NCI-H82 treated with DMSO at 0.1 percent for 48 hours (cell line): ENCODE measurements around the gene GSE1.

ENCODE experiments used
- DNase-seq: peaks from one replicate; lab custom pipeline; 2025; ENCODE audit not compliant: unreplicated experiment; lab: John Stamatoyannopoulos, UW

Gene GSE1

GRCh38 chr16:85645021-85645589, 32.0 kb downstream of the GSE1 start:
- DNase-seq: no peak

DNA sequence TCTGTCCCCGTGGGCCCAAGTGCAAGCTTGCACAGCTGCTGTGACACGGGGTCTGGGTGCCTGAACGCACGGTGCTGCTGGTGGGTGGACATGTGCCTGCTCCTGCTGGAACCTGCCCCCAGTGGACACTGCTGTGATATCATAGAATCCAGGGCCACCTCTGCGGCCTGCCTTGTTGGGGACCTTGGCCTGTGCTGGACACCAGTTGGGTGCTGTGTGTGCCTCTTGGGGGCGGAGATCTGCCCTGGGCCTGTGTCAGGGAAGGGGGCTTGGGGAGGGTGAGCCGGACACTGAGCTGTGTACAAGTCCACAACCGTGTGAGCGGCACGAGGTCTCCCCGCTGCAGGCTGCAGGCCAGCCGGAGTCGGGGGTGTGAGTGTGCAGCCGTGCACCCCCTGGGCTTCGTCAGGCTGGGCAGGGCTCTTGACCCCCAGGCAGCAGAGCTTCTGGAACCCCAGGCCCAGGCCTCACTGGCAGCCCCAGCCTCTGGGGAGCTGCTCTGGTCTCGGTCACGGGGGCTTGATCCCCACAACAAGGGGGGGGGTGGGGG, 33.3 kb downstream of the GSE1 start:
- no peak for DNase-seq

DNA sequence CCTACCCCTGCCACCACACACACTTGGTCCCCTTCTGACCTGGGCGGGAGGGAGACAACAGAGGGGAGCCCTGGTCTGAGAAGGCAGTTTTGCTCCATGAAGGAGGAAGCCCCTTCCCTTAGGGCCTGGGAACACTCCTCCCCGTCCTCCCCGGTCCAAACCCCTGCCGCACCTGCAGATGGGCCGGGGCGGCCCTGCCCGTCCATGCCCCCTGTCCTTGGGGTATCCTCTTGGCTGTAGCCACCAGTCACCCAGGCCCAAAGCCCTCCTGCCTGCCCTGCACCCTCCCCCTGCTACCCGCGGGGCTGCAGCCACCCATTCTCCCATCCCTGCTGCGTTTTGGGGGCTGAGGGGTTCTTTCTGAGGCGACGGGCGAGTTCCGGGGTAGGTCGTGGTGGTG, 33.9 kb downstream of the GSE1 start:
- DNase-seq: no peak

- no peak for DNase-seq
Measured at GRCh38 chr16:85648070-85648714, 35.1 kb downstream of the GSE1 start.

DNA sequence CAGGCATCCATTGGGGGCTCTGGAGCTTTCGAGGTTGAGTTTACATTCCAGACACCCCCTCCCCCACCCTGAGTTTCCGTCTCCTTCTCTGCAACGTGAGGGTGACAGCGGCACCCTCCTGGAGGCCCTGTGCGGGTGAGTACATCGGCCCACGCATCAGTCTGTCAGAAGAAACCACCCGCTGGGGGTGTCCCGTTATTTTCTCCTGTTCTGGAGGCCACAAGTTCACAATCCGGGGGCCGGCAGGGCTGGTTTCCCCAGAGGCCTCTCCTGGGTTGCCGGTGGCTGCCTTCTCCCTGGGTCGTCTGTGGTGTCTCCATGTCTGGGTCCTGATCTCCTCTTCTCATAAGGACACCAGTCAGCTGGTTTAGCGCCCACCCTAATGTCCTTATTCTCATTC, 35.7 kb downstream of the GSE1 start:
- no peak for DNase-seq

DNA sequence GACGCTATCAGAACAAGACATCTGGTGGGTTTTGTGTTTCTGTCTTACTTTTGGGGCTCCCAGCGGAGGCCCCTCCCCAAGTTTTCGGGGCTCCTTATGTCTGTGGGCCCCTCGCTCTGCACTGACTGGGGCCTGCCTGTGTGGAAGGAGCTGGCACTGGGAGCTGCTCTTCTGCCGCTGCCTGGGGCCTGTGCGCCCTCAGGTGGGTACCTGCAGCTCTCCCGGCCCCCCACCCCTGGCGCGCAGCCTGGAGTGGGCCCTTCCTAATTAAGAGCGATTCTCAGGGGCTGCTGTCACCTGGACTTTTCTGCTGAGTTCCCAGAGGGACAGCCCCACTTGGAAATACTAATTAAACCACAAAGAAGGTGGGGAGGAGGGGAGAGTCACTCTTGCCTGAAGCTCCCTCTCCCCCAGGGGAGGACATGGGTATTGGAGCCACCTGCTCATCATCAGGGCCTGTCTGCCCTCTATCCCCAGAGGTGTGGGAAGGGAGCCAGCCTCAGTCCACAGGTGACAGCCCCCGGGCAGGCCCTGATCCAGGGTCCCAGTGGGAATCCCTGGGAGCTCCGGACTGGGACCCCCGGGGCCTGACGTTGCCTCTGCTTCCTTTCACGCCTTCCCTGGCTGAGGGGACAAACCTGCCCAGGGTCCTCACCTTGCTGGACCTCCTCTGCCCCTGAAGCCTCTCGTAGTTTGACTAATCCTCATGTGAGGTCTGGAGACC, 36.5 kb downstream of the GSE1 start:
- no peak for DNase-seq

DNA sequence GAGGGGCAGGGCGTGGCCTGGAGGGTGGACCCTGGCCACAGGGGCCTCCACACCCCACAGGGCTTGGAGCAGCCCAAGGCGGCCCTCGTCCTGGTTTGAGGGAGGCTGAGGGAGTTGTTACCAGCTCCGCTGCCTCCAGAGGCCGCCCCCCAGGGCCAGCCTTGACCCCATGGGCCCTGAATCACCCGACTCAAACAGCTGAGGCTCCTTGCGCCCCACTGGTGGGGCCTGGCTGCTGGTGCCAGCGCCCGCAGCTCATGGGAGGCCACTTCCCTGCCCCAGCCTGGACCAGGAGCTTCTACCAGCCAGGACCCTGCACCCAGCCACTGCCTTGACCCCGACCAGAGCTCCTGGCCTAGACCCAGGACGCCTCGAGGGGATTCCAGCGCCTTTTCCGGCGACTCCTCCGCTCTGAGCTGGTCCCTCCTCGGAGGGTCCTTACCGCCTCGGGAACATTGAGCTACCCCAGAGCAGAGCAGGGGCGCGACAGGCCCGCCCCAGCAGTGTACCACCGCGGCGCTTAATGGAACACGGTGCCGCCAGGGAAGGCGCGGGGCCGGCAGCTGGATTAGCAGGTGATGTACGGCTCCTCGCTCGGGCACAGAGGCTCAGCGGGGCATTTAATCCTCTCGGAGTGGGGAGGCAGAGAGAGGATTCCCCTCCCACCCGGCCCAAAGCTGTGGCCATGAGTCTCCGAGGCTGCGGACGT, 37.2 kb downstream of the GSE1 start:
- peak; percentile 91 for DNase-seq

- peak; percentile 91 for DNase-seq
Measured at GRCh38 chr16:85650844-85651628, 37.9 kb downstream of the GSE1 start.

DNA sequence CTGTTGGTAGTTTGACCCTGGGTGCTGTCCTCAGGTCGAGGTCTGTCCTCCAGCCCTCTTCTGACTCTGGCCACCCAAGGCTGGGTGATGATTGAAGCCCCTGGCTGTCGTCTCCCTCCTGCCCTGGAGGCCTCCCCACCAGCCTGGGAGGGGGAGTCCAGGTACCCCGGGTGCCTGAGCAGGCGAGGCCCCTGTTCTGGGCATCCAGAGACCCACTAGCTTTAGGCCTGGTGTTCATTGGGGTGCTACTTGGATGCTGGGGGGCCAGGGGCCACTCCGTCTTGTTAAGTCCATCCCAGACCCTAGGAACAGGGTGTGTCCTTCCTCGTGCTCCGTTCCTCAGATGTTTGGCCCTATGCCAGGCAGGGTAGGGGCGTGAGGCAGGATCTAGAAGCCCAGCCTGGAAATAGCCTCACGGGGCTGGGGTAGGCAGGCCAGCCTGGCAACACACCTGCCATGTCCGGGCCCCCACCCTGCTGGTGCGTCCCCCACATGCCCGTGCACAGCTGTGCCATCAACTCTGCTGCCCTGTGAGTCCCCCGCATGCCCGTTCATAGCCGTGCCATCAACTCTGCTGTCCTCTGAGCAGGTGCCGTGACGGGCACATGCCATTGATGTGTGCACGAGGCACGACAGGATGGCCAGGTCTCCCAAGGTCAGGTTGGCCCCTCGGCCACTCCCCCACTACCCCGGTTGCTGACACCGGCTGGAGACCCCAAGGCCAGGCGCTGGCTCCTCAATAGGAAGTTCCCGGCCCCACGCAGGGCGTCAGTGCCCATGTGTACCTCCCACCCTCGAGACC, 38.7 kb downstream of the GSE1 start:
- DNase-seq: peak; percentile 32

DNA sequence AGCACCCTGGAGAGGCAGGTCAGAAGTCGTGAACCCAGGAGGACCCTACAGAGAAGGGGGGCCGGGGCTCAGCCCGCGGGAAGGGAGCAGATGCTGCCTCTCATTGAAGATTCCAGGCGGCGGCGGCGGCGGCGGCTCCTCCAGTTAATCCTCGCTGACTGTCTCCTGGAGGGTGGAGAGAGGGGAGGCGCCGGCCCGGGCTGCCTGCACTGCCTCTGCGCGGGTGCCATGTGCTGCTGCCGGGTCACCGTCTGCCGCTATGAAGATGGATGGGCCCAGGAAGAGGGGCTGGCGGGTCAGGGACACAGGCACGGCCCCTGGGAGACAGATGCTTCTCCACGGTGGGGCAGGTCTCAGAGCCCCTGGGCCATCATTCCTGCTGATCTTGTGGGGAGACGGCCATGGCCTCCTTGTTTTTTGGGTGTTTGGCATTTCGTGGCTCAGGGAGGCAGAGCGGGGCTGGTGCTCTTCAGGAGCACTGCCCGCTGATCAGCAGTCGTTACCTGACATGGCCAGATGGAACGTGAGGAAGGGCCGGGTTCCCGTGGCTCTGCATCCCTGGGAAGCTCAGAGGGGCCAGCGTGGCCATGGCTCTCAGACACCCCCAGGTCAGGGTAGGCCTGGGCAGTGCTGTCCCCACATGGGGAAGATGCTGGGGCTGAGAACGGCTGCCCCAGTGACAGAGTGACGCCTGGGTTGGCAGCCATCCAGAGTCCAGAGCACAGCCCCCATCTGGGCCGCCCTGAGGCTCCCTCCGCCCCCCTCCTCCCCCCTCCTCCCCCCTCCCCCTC, 39.5 kb downstream of the GSE1 start:
- DNase-seq: peak; percentile 92

DNA sequence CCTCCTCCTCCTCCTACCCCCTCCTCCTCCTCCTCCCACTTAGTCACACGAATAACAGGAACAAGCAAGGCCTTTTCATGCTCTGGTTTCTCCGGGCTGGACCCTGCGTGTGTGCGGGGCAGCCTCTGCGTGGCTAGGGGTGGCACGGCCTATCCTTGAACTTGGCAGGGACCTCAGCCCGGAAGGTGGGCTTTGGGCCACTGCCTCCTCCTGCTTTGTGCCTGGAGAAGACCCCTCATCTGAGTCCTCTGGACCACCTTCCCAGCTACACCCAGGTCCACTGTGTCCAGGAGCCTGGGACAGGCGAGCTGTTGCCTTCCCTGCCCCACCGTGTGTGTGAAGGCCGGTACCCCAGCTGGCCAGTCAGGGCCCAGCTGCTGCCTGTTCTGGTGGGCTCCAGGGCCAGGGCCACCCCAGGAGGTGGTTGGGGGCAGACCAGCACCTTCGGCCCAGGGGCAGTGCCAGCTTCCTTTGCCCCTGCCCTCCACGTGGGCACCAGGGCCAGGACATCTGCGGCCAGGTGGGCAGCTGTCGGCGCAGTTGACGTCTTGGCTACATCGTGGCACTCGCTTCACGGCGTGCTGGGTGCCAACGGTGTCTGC, 40.3 kb downstream of the GSE1 start:
- no peak for DNase-seq

- DNase-seq: no peak
Measured at GRCh38 chr16:85654251-85655095, 41.4 kb downstream of the GSE1 start.

DNA sequence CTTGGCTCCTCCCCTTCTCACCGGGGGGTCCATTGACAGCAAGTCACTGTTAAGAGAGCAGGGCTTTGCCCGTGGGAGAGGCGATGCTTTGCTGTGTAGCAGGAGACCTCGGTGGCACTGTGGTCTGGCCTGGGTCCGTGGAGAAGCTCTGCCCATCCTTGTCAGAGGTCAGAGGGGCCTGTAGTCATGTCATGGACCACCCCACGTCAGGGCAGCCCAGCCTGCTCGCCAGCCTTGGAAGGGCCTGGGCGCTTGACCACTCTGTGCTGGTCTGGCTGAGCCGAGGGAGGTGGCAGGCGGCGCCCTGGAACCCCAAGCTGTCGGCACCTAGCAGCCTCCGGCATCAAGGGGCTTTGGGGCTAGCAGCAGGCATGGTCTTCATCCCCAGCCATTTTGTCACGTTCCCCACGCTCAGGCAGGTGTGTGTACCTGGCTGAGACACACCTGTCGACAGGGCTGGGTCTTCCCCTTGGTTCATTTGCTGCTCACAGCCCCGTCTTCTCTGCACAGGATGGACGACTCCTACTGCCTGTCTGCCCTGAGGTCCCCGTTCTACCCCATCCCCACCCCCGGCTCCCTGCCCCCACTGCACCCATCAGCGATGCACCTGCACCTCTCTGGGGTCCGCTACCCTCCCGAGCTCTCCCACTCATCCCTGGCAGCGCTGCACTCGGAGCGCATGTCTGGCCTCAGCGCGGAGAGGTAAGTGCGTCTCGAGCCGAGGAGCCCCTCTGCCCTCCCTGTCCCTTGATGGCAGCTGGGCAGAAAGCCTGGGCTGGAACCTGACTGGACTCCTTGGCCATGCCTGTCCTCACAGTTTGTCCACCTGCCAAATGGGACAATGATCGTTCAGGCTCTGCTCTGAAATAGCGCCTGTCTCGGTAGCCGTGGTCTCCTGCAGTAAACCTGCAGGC, 42.4 kb downstream of the GSE1 start:
- no peak for DNase-seq

DNA sequence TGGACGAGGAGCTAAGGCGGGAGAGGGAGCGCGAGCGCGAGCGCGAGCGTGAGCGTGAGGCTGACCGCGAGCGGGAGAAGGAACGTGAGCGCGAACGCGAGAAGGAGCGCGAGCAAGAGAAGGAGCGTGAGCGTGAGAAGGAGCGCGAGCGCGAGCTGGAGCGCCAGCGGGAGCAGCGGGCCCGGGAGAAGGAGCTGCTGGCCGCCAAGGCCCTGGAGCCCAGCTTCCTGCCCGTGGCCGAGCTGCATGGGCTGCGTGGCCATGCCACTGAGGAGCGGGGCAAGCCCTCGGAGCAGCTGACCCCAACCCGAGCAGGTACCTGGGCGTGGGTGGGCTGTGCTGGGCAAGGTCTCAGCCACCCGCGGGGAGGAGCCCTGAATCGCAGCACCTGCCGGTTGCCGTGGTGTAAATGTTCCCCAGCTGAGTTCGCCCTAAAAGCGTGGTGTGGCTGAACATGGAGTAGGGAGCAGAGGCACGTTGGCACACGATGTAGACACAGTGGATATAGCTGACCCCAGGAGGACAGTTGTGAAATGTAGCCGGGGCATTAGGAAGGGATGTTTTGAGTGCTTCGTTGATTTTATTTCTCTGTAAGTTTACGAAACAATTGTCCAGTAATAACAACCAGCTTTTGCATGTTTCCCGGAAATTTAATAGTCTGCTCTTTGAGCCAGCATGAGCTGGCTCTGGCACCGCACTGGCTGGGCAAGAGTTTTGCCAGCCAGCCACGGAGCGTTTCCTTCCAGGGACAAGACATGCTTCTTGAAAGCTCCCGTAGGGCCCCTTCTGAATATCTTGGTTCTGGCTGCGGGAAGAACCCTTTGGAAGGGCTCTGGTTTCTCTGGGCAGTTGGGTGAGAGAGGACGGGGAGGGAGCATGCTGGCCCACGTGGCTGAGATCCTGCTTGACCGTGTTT, 43.5 kb downstream of the GSE1 start:
- DNase-seq: no peak

- DNase-seq: no peak
Measured at GRCh38 chr16:85657267-85657650, 44.1 kb downstream of the GSE1 start.

DNA sequence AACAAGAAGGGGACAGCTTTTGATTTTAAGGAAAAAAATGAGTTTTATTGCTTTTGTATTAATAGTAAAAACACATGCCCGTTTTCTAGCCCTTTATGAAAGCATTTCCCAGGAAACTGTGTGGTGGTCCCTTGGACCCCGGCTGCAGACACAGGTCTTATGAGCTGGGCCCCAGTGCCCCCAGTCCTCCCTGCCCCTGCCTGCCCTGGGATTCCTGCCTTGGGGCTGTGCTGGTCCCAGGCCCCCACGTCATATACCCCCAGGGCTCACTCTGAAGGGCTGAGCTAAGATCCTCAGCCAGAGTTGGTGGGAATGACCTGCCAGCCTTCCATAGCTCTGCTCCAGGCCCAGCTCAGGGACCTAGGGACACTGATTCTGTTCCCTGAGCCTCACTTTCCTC, 44.9 kb downstream of the GSE1 start:
- no peak for DNase-seq
